Upper lobe of right lung (tissue), 1 donor: ENCODE results near the gene HACD2. TPM values are rescaled to one million over a fixed set of nuclear protein-coding genes. Genes with fewer than 3 reads are reported as not detected.

Experiments
- ATAC-seq: fragments of 200-7000 bp; cut with Tn5 transposase; one replicate; pipeline ENCODE4 v1.9.1; 2020; ENCODE audit warnings: mild to moderate bottlenecking, moderate library complexity
- DNase-seq: peaks from one replicate; pipeline ENCODE4 v3.0.0-alpha.2; 2020
- H3K27ac ChIP-seq: fragments of 200-600 bp; one replicate; pipeline ENCODE4 v1.8.0; 2022
- H3K27me3 ChIP-seq: fragments of 200-600 bp; one replicate; pipeline ENCODE4 v1.8.0; 2022; ENCODE audit warnings: mild to moderate bottlenecking
- H3K36me3 ChIP-seq: fragments of 200-600 bp; one replicate; pipeline ENCODE4 v1.8.0; 2022
- H3K4me1 ChIP-seq: fragments of 200-600 bp; one replicate; pipeline ENCODE4 v1.8.0; 2022
- H3K4me3 ChIP-seq: fragments of 200-600 bp; one replicate; pipeline ENCODE4 v1.8.0; 2022; ENCODE audit warnings: mild to moderate bottlenecking
- H3K9me3 ChIP-seq: fragments of 200-600 bp; one replicate; pipeline ENCODE4 v1.8.0; 2022
- CTCF ChIP-seq: fragments of 200-600 bp; IDR thresholded peaks from one replicate; pipeline ENCODE4 v1.8.0; 2022; ENCODE audit warnings: antibody characterized with exemption
- intact Hi-C: fragments of 100-400 bp; cut with DNase I; formaldehyde crosslinking; loops from one replicate; pipeline ENCODE4 v1.11.0; 2022
- total RNA-seq: library from RNA; stranded (reverse); fragmentation: NEBNext Ultra II Directional; extraction: Animal tissue kit (Norgen Biotek cat#: 25700); gene quantifications from one replicate; pipeline ENCODE4 v1.2.1, GENCODE V29; 2021
- donor health status: DM: no; HTN: yes; CAD: no; lungs with severe emphysema.

The HACD2 gene
- total RNA-seq, 1 donor from 2014 or later: 47.2 TPM

- no peak for TF ChIP-seq CTCF
- no peak overlapping the region for H3K4me3 ChIP-seq
- DNase-seq: no peak
- peaks cover 7% of the 10 kb centered on the region for H3K4me1 ChIP-seq
- no peak for ATAC-seq
- intact Hi-C loops: no loop called here
- H3K9me3 ChIP-seq: no peaks in the 10 kb centered on the region
- no peak overlapping the region for H3K27ac ChIP-seq
- no peaks in the 10 kb centered on the region for H3K27me3 ChIP-seq
- peaks cover 8% of the 10 kb centered on the region for H3K36me3 ChIP-seq
Observed at GRCh38 chr3:123520656-123521055, 64.2 kb downstream of the HACD2 start.

GRCh38 chr3:123518892-123519485 lies 65.9 kb downstream of the HACD2 start:
- DNase-seq (no peak), ATAC-seq (no peak)
- Histone ChIP-seq H3K27me3 (no peaks in the 10 kb centered on the region), H3K9me3 (no peaks in the 10 kb centered on the region), H3K4me1 (peaks cover 7% of the 10 kb centered on the region), H3K27ac (no peak overlapping the region), H3K4me3 (no peak overlapping the region), H3K36me3 (peaks cover 6% of the 10 kb centered on the region)
- TF ChIP-seq CTCF: no peak
- intact Hi-C loops: no loop called here

GRCh38 chr3:123511726-123512125 lies 73.1 kb downstream of the HACD2 start:
- Histone ChIP-seq H3K36me3 (no peaks in the 10 kb centered on the region), H3K4me1 (no peaks in the 10 kb centered on the region), H3K27ac (no peak overlapping the region), H3K4me3 (no peak overlapping the region), H3K9me3 (no peaks in the 10 kb centered on the region), H3K27me3 (no peaks in the 10 kb centered on the region)
- TF ChIP-seq CTCF: no peak
- intact Hi-C loops: no loop called here
- no peak for ATAC-seq
- no peak for DNase-seq

- Histone ChIP-seq H3K27me3 (no peaks in the 10 kb centered on the region), H3K9me3 (no peaks in the 10 kb centered on the region), H3K4me3 (no peak overlapping the region), H3K36me3 (no peaks in the 10 kb centered on the region), H3K4me1 (no peaks in the 10 kb centered on the region), H3K27ac (no peak overlapping the region)
- intact Hi-C loops: no loop called here
- DNase-seq (no peak), ATAC-seq (no peak)
- TF ChIP-seq CTCF: no peak
Observed at GRCh38 chr3:123511084-123511483, 73.8 kb downstream of the HACD2 start.

- no peak for DNase-seq
- no peak for TF ChIP-seq CTCF
- Histone ChIP-seq H3K27ac (no peak overlapping the region), H3K9me3 (no peaks in the 10 kb centered on the region), H3K4me1 (no peaks in the 10 kb centered on the region), H3K36me3 (no peaks in the 10 kb centered on the region), H3K27me3 (no peaks in the 10 kb centered on the region), H3K4me3 (no peak overlapping the region)
- intact Hi-C loops: no loop called here
- no peak for ATAC-seq
Observed at GRCh38 chr3:123508178-123508577, 76.7 kb downstream of the HACD2 start.

GRCh38 chr3:123505820-123506219 lies 79.0 kb downstream of the HACD2 start:
- H3K4me3 ChIP-seq: no peak overlapping the region
- H3K27ac ChIP-seq: no peak overlapping the region
- TF ChIP-seq CTCF: no peak

More at GRCh38 chr3:123505820-123506219, 79.0 kb downstream of the HACD2 start:
- intact Hi-C loops: no loop called here
- ATAC-seq: no peak
- Histone ChIP-seq H3K9me3 (no peaks in the 10 kb centered on the region), H3K27me3 (no peaks in the 10 kb centered on the region), H3K36me3 (peaks cover 4% of the 10 kb centered on the region), H3K4me1 (no peaks in the 10 kb centered on the region)
- no peak for DNase-seq
